Measurements from ENCODE around the gene CASP10. TPM values are rescaled to one million over a fixed set of nuclear protein-coding genes. Genes with fewer than 3 reads are reported as not detected.

CASP10 gene
- total RNA-seq, result 2.9 and 4.5 TPM in 2 replicates

GRCh38 chr2:201182650-201183364 is at the start of gene CASP10:
CASP10 (plus strand) TSS chr2:201183141; CDS start chr2:201185778, 2,637 bp downstream.

GRCh38 chr2:201260302-201260800 is 77.4 kb downstream of the CASP10 start, which contains the start of gene CASP8:
CASP8 (plus strand) TSS chr2:201260536; CDS start chr2:201266487, 5,951 bp downstream.

Other genes starting within 250 kb of the CASP10 start
- gene ORC2, start 219.5 kb upstream of the CASP10 start, total RNA-seq, result 11.6 and 17.0 TPM in 2 replicates
- gene HYCC2, start 111.5 kb upstream of the CASP10 start, total RNA-seq, result 11.6 and 14.7 TPM in 2 replicates
- gene NDUFB3, start 111.1 kb upstream of the CASP10 start, total RNA-seq, result 50.7 and 81.4 TPM in 2 replicates
- 91.2 and 126 TPM in 2 replicates for gene CFLAR, start 67.0 kb upstream of the CASP10 start, total RNA-seq
- 26.1 and 26.8 TPM in 2 replicates for gene CASP8, start 77.4 kb downstream of the CASP10 start, total RNA-seq
- gene FLACC1, start 174.2 kb downstream of the CASP10 start, total RNA-seq, result 0.89 and 1.7 TPM in 2 replicates